K562 (cell line): ENCODE results near the gene GXYLT2. TPM values are rescaled to one million over a fixed set of nuclear protein-coding genes. Genes with fewer than 3 reads are reported as not detected.

Experiments used
- CEBPG ChIP-seq, 3 experiments: fragments of 200-800 bp in 1 of 3; sonication (Bioruptor generic) in 1 of 3; sonication (generic) in 1 of 3; formaldehyde crosslinking in 1 of 3; IDR thresholded peaks in 2 of 3; conservative IDR thresholded peaks in 1 of 3; 2 replicates each; pipeline versions ENCODE4 v1.6.1 to v1.8.0; 2016 to 2022; ENCODE audit warnings: missing compliant biosample characterization in 2 of 3, missing genetic modification characterization in 2 of 3, mild to moderate bottlenecking in 1 of 3, missing genetic modification reagents in 1 of 3
- CXXC5 ChIP-seq: fragments of 250-450 bp; sonication (Bioruptor Pico); IDR thresholded peaks from 2 replicates; pipeline ENCODE4 v1.8.0; 2022; ENCODE audit warnings: inconsistent platforms, mild to moderate bottlenecking, moderate library complexity
- DPF2 ChIP-seq: fragments of 450-650 bp; IDR thresholded peaks from 2 replicates; pipeline ENCODE4 v1.6.1; 2016
- LARP7 ChIP-seq: fragments of 450-650 bp; IDR thresholded peaks from 2 replicates; pipeline ENCODE4 v1.6.1; 2016
- NBN ChIP-seq: fragments of 450-650 bp; IDR thresholded peaks from 2 replicates; pipeline ENCODE4 v1.6.1; 2016; ENCODE audit warnings: low read depth, mild to moderate bottlenecking
- NEUROD1 ChIP-seq: fragments of 150-350 bp; IDR thresholded peaks from 2 replicates; pipeline ENCODE4 v1.6.1; 2014; ENCODE audit warnings: borderline replicate concordance, low read length, low read depth; ENCODE audit not compliant: partially characterized antibody
- NFRKB ChIP-seq: fragments of 450-650 bp; IDR thresholded peaks from 2 replicates; pipeline ENCODE4 v1.6.1; 2016; ENCODE audit warnings: low read depth
- SMAD4 ChIP-seq: fragments of 250-450 bp; sonication (Bioruptor Pico); conservative IDR thresholded peaks from 2 replicates; pipeline ENCODE4 v1.8.0; 2021; ENCODE audit warnings: inconsistent platforms, mild to moderate bottlenecking, moderate library complexity
- TOE1 ChIP-seq, 2 experiments: fragments of 450-650 bp in 1 of 2; sonication (generic) in 1 of 2; formaldehyde crosslinking in 1 of 2; IDR thresholded peaks; 2 replicates each; pipeline versions ENCODE4 v1.7.1 to v1.8.0; 2016 to 2022; ENCODE audit warnings: borderline replicate concordance in 2 of 2, mild to moderate bottlenecking in 2 of 2, antibody characterized with exemption in 1 of 2, inconsistent platforms in 1 of 2, low read depth in 1 of 2, missing genetic modification reagents in 1 of 2, moderate library complexity in 1 of 2
- ZFP36 ChIP-seq: fragments of 150-350 bp; IDR thresholded peaks from 2 replicates; pipeline ENCODE4 v1.6.1; 2018; ENCODE audit warnings: low read length, low read depth; ENCODE audit not compliant: partially characterized antibody
- ZNF384 ChIP-seq: IDR thresholded peaks from 2 replicates; pipeline ENCODE4 v1.6.1; 2012; ENCODE audit warnings: low read depth, low read length, improper control_type of control experiment
- polyA plus RNA-seq, 8 experiments: library from polyadenylated mRNA; depleted of rRNA in 4 of 8; stranded (reverse) in 5 of 8; unstranded in 3 of 8; fragments of >200 nt; fragmentation: Nextera tagmentation in 2 of 8; fragmentation: Illumina TruSeq in 1 of 8; extraction: Ambion mirVana in 2 of 8; extraction: Trizol in 1 of 8; gene quantifications; 2 replicates each; pipeline versions ENCODE4 v1.2.1 to v1.2.3, GENCODE V29; 2011 to 2014; ENCODE audit warnings: inconsistent platforms in 1 of 8, missing spikeins in 1 of 8
- total RNA-seq, 7 experiments: library from RNA; depleted of rRNA in 6 of 7; stranded (reverse); fragments of >200 nt in 6 of 7; fragmentation: Illumina TruSeq in 2 of 7; extraction: Trizol in 2 of 7; gene quantifications; 2 replicates each; pipeline versions ENCODE4 v1.2.1 to v1.2.3, GENCODE V29; 2011 to 2021; ENCODE audit warnings: low replicate concordance in 1 of 7
- TF ChIP-seq, protein P1 (sequence below): fragments of 450-650 bp; IDR thresholded peaks from 2 replicates; pipeline ENCODE4 v1.6.1; 2016; ENCODE audit warnings: mild to moderate bottlenecking, moderate library complexity

Gene GXYLT2
- total and polyA plus RNA-seq, 9 of the 15 experiments (the other 6 are each of a cell fraction or from before 2014, with no cell fraction given) = 0.71 to 6.0 (median 3.3) TPM

DNA sequence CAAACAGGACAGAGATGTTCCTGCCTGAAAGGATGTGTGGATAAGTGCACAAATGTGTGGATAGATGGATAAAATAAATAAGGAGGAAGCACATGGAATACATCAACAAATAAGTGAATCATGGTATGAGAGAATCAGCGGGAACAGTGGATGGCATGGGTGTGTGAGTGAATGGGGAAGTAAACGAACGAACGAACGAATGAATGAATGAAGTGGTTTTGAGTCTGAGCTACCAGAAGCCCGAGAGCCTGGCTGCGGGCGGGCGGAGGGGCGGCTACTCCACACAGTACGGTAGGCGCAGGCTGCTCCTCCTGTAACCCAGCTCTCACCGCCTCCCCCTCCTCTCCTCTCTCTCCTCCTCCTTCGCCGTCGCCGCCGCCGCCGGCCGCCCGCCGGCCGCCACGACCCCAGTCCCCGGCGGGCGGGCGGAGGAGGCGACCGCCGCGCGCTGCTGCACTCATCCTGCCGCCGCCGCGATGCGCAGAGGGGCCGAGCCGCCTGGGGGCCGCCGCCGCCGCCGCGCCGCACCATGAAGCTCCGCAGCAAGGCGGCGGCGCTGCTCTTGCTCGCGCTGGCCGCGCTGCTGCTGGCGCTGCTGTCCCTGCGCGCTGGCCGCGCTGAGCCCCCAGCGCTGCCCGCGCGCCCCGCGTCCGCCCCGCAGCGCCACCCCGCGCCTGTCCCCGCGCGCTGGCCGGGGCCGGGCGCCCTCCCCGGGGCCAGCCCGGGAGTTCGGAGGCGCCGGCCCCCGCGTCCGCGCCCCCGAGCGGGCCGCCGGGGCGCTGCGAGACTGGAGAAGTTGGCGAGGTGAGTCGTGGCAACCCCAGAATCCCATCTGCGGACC is at the start of gene GXYLT2 (continued):
- TF ChIP-seq ZFP36 = peak; percentile 19
- peak; percentile 28 for TF ChIP-seq NEUROD1
- no peak for TF ChIP-seq CEBPG (CRISPR knock-in tag; IDR thresholded peaks at IDR 0.05)
- no peak for TF ChIP-seq CEBPG (tag; conservative IDR thresholded peaks at IDR 0.05 in 1 of 2, IDR thresholded peaks at IDR 0.05 in 1 of 2)
- peak; percentile 77 for TF ChIP-seq CXXC5 (CRISPR knock-in tag)
- TF ChIP-seq LARP7 = 0 out of 2 replicates have a peak, but pooled peaks have one; percentile 20
- no peak for TF ChIP-seq ZNF384
- 0 out of 2 replicates have a peak, but pooled peaks have one; percentile 21 for TF ChIP-seq DPF2
- TF ChIP-seq, protein P1, sequence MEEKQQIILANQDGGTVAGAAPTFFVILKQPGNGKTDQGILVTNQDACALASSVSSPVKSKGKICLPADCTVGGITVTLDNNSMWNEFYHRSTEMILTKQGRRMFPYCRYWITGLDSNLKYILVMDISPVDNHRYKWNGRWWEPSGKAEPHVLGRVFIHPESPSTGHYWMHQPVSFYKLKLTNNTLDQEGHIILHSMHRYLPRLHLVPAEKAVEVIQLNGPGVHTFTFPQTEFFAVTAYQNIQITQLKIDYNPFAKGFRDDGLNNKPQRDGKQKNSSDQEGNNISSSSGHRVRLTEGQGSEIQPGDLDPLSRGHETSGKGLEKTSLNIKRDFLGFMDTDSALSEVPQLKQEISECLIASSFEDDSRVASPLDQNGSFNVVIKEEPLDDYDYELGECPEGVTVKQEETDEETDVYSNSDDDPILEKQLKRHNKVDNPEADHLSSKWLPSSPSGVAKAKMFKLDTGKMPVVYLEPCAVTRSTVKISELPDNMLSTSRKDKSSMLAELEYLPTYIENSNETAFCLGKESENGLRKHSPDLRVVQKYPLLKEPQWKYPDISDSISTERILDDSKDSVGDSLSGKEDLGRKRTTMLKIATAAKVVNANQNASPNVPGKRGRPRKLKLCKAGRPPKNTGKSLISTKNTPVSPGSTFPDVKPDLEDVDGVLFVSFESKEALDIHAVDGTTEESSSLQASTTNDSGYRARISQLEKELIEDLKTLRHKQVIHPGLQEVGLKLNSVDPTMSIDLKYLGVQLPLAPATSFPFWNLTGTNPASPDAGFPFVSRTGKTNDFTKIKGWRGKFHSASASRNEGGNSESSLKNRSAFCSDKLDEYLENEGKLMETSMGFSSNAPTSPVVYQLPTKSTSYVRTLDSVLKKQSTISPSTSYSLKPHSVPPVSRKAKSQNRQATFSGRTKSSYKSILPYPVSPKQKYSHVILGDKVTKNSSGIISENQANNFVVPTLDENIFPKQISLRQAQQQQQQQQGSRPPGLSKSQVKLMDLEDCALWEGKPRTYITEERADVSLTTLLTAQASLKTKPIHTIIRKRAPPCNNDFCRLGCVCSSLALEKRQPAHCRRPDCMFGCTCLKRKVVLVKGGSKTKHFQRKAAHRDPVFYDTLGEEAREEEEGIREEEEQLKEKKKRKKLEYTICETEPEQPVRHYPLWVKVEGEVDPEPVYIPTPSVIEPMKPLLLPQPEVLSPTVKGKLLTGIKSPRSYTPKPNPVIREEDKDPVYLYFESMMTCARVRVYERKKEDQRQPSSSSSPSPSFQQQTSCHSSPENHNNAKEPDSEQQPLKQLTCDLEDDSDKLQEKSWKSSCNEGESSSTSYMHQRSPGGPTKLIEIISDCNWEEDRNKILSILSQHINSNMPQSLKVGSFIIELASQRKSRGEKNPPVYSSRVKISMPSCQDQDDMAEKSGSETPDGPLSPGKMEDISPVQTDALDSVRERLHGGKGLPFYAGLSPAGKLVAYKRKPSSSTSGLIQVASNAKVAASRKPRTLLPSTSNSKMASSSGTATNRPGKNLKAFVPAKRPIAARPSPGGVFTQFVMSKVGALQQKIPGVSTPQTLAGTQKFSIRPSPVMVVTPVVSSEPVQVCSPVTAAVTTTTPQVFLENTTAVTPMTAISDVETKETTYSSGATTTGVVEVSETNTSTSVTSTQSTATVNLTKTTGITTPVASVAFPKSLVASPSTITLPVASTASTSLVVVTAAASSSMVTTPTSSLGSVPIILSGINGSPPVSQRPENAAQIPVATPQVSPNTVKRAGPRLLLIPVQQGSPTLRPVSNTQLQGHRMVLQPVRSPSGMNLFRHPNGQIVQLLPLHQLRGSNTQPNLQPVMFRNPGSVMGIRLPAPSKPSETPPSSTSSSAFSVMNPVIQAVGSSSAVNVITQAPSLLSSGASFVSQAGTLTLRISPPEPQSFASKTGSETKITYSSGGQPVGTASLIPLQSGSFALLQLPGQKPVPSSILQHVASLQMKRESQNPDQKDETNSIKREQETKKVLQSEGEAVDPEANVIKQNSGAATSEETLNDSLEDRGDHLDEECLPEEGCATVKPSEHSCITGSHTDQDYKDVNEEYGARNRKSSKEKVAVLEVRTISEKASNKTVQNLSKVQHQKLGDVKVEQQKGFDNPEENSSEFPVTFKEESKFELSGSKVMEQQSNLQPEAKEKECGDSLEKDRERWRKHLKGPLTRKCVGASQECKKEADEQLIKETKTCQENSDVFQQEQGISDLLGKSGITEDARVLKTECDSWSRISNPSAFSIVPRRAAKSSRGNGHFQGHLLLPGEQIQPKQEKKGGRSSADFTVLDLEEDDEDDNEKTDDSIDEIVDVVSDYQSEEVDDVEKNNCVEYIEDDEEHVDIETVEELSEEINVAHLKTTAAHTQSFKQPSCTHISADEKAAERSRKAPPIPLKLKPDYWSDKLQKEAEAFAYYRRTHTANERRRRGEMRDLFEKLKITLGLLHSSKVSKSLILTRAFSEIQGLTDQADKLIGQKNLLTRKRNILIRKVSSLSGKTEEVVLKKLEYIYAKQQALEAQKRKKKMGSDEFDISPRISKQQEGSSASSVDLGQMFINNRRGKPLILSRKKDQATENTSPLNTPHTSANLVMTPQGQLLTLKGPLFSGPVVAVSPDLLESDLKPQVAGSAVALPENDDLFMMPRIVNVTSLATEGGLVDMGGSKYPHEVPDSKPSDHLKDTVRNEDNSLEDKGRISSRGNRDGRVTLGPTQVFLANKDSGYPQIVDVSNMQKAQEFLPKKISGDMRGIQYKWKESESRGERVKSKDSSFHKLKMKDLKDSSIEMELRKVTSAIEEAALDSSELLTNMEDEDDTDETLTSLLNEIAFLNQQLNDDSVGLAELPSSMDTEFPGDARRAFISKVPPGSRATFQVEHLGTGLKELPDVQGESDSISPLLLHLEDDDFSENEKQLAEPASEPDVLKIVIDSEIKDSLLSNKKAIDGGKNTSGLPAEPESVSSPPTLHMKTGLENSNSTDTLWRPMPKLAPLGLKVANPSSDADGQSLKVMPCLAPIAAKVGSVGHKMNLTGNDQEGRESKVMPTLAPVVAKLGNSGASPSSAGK = 0 out of 2 replicates have a peak, but pooled peaks have one; percentile 18
- 0 out of 2 replicates have a peak, but pooled peaks have one; percentile 21 for TF ChIP-seq TOE1 (IDR thresholded peaks at IDR 0.05; ENCODE audit: borderline replicate concordance)
- no peak for TF ChIP-seq TOE1 (CRISPR knock-in tag; IDR thresholded peaks at IDR 0.05; ENCODE audit: borderline replicate concordance, low read depth)
- TF ChIP-seq NBN = 0 out of 2 replicates have a peak, but pooled peaks have one; percentile 19
- TF ChIP-seq NFRKB = 0 out of 2 replicates have a peak, but pooled peaks have one; percentile 51
- TF ChIP-seq SMAD4 = 0 out of 2 replicates have a peak, but pooled peaks have one; percentile 56
